Chondrocyte (in vitro differentiated cells): ENCODE measurements around the gene RPL10. TPM values are rescaled to one million over a fixed set of nuclear protein-coding genes. Genes with fewer than 3 reads are reported as not detected.
A peak's percentile ranks its signal among the peaks of the same experiment; 100 is the strongest.
"Not testable (repeated sequence)": the region's sequence is repeated elsewhere in the genome, so short reads cannot be mapped to it uniquely, and the experiment has no call there.

ENCODE experiments used
- DNase-seq: peaks from one replicate; pipeline ENCODE4 v3.0.0; 2021; ENCODE audit warnings: mixed read lengths, low spot score
- H3K27ac Mint-ChIP-seq: one replicate; pipeline ENCODE4 v1.8.0; 2021; ENCODE audit warnings: mild to moderate bottlenecking, moderate library complexity, mixed read lengths; ENCODE audit not compliant: unreplicated experiment
- H3K27me3 Mint-ChIP-seq: 2 replicates; pipeline ENCODE4 v1.8.0; 2021; ENCODE audit warnings: low read depth, mixed read lengths
- H3K36me3 Mint-ChIP-seq: 2 replicates; pipeline ENCODE4 v1.8.0; 2021; ENCODE audit warnings: low read depth, mixed read lengths
- H3K4me1 Mint-ChIP-seq: 2 replicates; pipeline ENCODE4 v1.8.0; 2021; ENCODE audit warnings: low read depth, mild to moderate bottlenecking, mixed read lengths
- H3K4me3 Mint-ChIP-seq: one replicate; pipeline ENCODE4 v1.8.0; 2021; ENCODE audit warnings: mild to moderate bottlenecking, moderate library complexity, mixed read lengths; ENCODE audit not compliant: unreplicated experiment
- H3K9me3 Mint-ChIP-seq: 2 replicates; pipeline ENCODE4 v1.8.0; 2021; ENCODE audit warnings: low read depth, mixed read lengths
- CTCF ChIP-seq: fragments of 200-600 bp; sonication (generic); IDR thresholded peaks from 2 replicates; pipeline ENCODE4 v1.5.0; 2021; ENCODE audit warnings: antibody characterized with exemption, mild to moderate bottlenecking, moderate library complexity
- total RNA-seq: library from RNA; stranded (reverse); gene quantifications from 3 replicates; pipeline ENCODE4 v1.2.1, GENCODE V29; 2021

RPL10 gene
- total RNA-seq, 1 donor from 2014 or later, result 2,160 TPM

GRCh38 chrX:154381271-154381670, 16.9 kb upstream of the RPL10 start:
- H3K27me3 Mint-ChIP-seq, result no peaks in the 10 kb centered on the region
- TF ChIP-seq CTCF, result no peak
- no peak overlapping the region for H3K4me3 Mint-ChIP-seq
- H3K27ac Mint-ChIP-seq, result no peak overlapping the region
- H3K9me3 Mint-ChIP-seq, result no peaks in the 10 kb centered on the region
- no peak for DNase-seq
- peaks cover 2% of the 10 kb centered on the region for H3K36me3 Mint-ChIP-seq
- H3K4me1 Mint-ChIP-seq, result peaks cover 45% of the 10 kb centered on the region

GRCh38 chrX:154382483-154383069, 15.6 kb upstream of the RPL10 start:
- no peak for DNase-seq
- H3K4me3 Mint-ChIP-seq, result no peak overlapping the region
- H3K9me3 Mint-ChIP-seq, result no peaks in the 10 kb centered on the region

GRCh38 chrX:154383359-154384283, 14.6 kb upstream of the RPL10 start:
- H3K4me1 Mint-ChIP-seq, result peaks cover 34% of the 10 kb centered on the region
- peak overlapping the region; percentile 71 for H3K27ac Mint-ChIP-seq
- no peak for DNase-seq
- no peaks in the 10 kb centered on the region for H3K9me3 Mint-ChIP-seq
- H3K4me3 Mint-ChIP-seq, result no peak overlapping the region
- no peaks in the 10 kb centered on the region for H3K27me3 Mint-ChIP-seq
- no peak for TF ChIP-seq CTCF
- peaks cover 2% of the 10 kb centered on the region for H3K36me3 Mint-ChIP-seq

More at GRCh38 chrX:154382483-154383069, 15.6 kb upstream of the RPL10 start:
- TF ChIP-seq CTCF, result no peak
- Mint-ChIP-seq H3K27ac (peak overlapping the region; percentile 49), H3K27me3 (no peaks in the 10 kb centered on the region), H3K4me1 (peaks cover 34% of the 10 kb centered on the region), H3K36me3 (peaks cover 2% of the 10 kb centered on the region)

GRCh38 chrX:154384284-154384892, 13.8 kb upstream of the RPL10 start:
- peaks cover 2% of the 10 kb centered on the region for H3K36me3 Mint-ChIP-seq
- no peaks in the 10 kb centered on the region for H3K9me3 Mint-ChIP-seq
- peak; percentile 58 for TF ChIP-seq CTCF
- H3K4me1 Mint-ChIP-seq, result peaks cover 34% of the 10 kb centered on the region
- no peak overlapping the region for H3K4me3 Mint-ChIP-seq
- H3K27ac Mint-ChIP-seq, result no peak overlapping the region
- no peak for DNase-seq
- no peaks in the 10 kb centered on the region for H3K27me3 Mint-ChIP-seq

GRCh38 chrX:154388094-154388493, 10.1 kb upstream of the RPL10 start:
- peaks cover 14% of the 10 kb centered on the region for H3K4me1 Mint-ChIP-seq
- H3K27ac Mint-ChIP-seq, DNase-seq, H3K36me3 Mint-ChIP-seq, H3K9me3 Mint-ChIP-seq, H3K27me3 Mint-ChIP-seq, H3K4me3 Mint-ChIP-seq: not testable (repeated sequence)

- not testable (repeated sequence) for H3K27me3 Mint-ChIP-seq
These were observed 9.5 kb upstream of the RPL10 start for GRCh38 chrX:154388649-154389048.

GRCh38 chrX:154389812-154390747, 8.1 kb upstream of the RPL10 start:
- not testable (repeated sequence) for H3K4me3 Mint-ChIP-seq, H3K9me3 Mint-ChIP-seq, H3K36me3 Mint-ChIP-seq, H3K27ac Mint-ChIP-seq, H3K27me3 Mint-ChIP-seq, H3K4me1 Mint-ChIP-seq, DNase-seq

More at GRCh38 chrX:154388649-154389048, 9.5 kb upstream of the RPL10 start:
- not testable (repeated sequence) for H3K9me3 Mint-ChIP-seq, DNase-seq, H3K27ac Mint-ChIP-seq, H3K36me3 Mint-ChIP-seq, H3K4me3 Mint-ChIP-seq, H3K4me1 Mint-ChIP-seq

- Mint-ChIP-seq H3K4me1 (peaks cover 11% of the 10 kb centered on the region), H3K36me3 (peaks cover 20% of the 10 kb centered on the region), H3K4me3 (peak overlapping the region; percentile 96)
- H3K27me3 Mint-ChIP-seq, DNase-seq, H3K27ac Mint-ChIP-seq, H3K9me3 Mint-ChIP-seq: not testable (repeated sequence)
These were observed 1.8 kb upstream of the RPL10 start for GRCh38 chrX:154396363-154396762.
